Bronchial epithelial cell (primary cell): Measurements from ENCODE around the gene CD52. TPM values are rescaled to one million over a fixed set of nuclear protein-coding genes. Genes with fewer than 3 reads are reported as not detected.
A peak's percentile ranks its signal among the peaks of the same experiment; 100 is the strongest.

Experiments used
- DNase-seq: peaks from one replicate; pipeline ENCODE4 v3.0.0-alpha.2; 2010; ENCODE audit warnings: low read depth
- FAIRE-seq: peaks from 2 replicates; lab custom pipeline; 2011; peaks lifted over from hg19 to GRCh38; lab: Jason Lieb, UNC
- H3K27me3 ChIP-seq: 2 replicates; pipeline ENCODE4 v1.5.1; 2011; ENCODE audit warnings: low read length; ENCODE audit not compliant: control insufficient read depth, insufficient read depth
- H3K36me3 ChIP-seq: 2 replicates; pipeline ENCODE4 v1.5.1; 2011; ENCODE audit warnings: low read length; ENCODE audit not compliant: control insufficient read depth, insufficient read depth
- H3K4me3 ChIP-seq: 2 replicates; pipeline ENCODE4 v1.5.1; 2011; ENCODE audit warnings: mild to moderate bottlenecking, low read depth, low read length, control low read depth
- total RNA-seq: library from RNA; depleted of rRNA; stranded (reverse); fragments of >200 nt; gene quantifications from 2 replicates; pipeline ENCODE4 v1.2.1, GENCODE V29; 2014
- TF ChIP-seq, protein P1 (sequence below): IDR thresholded peaks from 2 replicates; pipeline ENCODE4 v1.5.1; 2011; ENCODE audit warnings: mild to moderate bottlenecking, moderate library complexity, low read length, control low read depth, inconsistent platforms; ENCODE audit not compliant: insufficient read depth, severe bottlenecking

CD52 gene, protein sequence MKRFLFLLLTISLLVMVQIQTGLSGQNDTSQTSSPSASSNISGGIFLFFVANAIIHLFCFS
- total RNA-seq: not detected in 2 replicates

GRCh38 chr1:26317612-26318337, at the start of gene CD52:
Gene CD52 (plus strand): TSS chr1:26317958. CDS start chr1:26318018, 60 bp downstream.
- H3K27me3 ChIP-seq: no peaks in the 10 kb centered on the region
- DNase-seq (no peak), FAIRE-seq (no peak)
- H3K4me3 ChIP-seq: no peak within 1 kb of the TSS
- H3K36me3 ChIP-seq: peaks cover 15% of the 10 kb centered on the region
- TF ChIP-seq, protein P1, sequence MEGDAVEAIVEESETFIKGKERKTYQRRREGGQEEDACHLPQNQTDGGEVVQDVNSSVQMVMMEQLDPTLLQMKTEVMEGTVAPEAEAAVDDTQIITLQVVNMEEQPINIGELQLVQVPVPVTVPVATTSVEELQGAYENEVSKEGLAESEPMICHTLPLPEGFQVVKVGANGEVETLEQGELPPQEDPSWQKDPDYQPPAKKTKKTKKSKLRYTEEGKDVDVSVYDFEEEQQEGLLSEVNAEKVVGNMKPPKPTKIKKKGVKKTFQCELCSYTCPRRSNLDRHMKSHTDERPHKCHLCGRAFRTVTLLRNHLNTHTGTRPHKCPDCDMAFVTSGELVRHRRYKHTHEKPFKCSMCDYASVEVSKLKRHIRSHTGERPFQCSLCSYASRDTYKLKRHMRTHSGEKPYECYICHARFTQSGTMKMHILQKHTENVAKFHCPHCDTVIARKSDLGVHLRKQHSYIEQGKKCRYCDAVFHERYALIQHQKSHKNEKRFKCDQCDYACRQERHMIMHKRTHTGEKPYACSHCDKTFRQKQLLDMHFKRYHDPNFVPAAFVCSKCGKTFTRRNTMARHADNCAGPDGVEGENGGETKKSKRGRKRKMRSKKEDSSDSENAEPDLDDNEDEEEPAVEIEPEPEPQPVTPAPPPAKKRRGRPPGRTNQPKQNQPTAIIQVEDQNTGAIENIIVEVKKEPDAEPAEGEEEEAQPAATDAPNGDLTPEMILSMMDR: no peak

DNA sequence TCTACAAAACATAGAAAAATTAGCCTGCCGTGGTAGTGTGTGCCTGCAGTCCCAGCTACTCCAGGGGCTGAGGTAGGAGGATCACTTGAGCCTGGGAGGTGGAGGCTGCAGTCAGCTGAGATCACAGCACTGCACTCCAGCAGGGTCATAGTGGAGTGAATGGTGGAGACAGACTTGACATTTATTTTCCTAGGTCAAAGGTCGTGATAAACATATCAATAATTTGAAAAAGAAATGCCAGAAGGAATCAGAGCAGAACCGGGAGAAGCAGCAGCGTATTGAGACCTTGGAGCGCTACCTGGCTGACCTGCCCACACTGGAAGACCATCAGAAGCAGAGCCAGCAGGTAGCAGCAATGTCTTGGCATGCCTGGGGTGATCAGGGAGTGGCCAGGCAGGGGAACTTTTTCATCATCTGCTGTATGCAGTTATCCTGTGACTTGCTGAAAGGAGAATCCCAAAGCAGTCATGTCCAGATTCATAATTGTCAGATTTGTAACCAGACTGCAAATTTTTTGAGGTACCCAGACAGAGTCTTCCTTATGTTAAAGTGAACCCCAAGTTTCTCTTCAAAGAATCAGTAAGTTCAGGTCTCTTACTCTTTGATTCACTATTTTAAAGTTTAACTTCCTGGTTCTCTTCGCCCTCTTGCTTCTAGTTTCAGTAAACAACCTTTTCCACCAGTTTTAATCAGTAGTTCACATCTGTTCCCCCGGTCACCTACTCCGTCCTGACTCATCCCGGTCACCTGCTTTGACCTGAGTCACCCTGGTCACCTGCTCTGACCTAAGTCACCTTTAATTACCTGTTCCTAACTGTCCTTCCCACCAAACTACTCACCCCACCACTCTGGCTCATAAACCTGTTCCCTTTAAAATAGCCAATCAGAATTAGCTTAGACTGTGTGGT, 49.2 kb upstream of the CD52 start:
- TF ChIP-seq, protein P1: no peak
- H3K4me3 ChIP-seq: no peak overlapping the region
- no peaks in the 10 kb centered on the region for H3K27me3 ChIP-seq
- FAIRE-seq: peak; percentile 93
- DNase-seq: no peak
- H3K36me3 ChIP-seq: peaks cover 9% of the 10 kb centered on the region

- Histone ChIP-seq H3K4me3 (no peak overlapping the region), H3K36me3 (peaks cover 9% of the 10 kb centered on the region), H3K27me3 (no peaks in the 10 kb centered on the region)
- TF ChIP-seq, protein P1: no peak
- no peak for DNase-seq
- FAIRE-seq: no peak
These were observed 48.6 kb upstream of the CD52 start for GRCh38 chr1:26269198-26269550.

GRCh38 chr1:26274801-26275425, 42.8 kb upstream of the CD52 start:
- TF ChIP-seq, protein P1: no peak
- FAIRE-seq: no peak
- H3K36me3 ChIP-seq: peaks cover 4% of the 10 kb centered on the region
- peak; percentile 90 for DNase-seq
- H3K4me3 ChIP-seq: no peak overlapping the region
- no peaks in the 10 kb centered on the region for H3K27me3 ChIP-seq

DNA sequence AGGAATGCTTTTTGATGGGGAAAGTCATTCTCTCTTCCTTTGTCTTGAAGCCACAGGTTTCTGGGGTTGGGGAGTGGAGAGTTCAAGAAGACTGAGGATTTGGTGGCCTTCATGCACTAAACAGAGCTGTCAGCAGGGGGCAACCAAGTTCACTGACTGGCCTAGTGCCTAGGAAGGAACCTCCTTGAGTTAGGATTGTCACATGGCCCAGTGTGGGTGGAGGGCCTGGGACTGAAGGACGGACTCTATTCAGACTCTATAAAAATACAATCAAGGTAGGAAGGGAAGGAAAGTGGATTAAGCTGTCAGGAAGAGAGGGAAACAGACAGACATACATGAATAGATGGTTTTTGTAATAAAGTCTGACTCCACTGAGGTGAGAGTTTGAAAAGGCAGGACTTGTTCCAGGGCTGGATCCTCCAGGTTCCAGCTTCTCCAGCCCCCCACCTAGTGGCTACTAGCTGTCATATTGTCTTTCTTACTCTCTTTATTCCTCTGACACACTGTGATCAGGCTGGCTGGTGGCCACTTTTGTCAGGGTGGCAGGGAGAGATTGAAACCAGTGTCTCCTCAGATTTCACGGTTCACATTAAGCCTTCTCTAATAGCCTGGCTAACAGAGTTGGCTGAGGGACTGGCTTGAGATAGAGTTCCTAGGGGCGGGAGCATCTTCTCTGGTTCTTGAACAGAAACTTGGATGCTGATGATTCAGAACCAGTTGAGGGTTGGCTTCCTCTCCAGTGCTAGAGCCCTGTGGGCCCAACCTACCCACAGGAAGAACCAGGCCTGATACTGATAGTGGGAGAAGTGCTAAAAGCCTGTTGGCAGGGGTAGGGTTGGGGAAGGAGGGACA, 42.0 kb upstream of the CD52 start:
- TF ChIP-seq, protein P1: peak; percentile 72
- DNase-seq (peak; percentile 97), FAIRE-seq (no peak)

More for the DNA sequence above, 42.0 kb upstream of the CD52 start:
- Histone ChIP-seq H3K36me3 (peaks cover 3% of the 10 kb centered on the region), H3K4me3 (no peak overlapping the region), H3K27me3 (no peaks in the 10 kb centered on the region)
